ENCODE results near the gene HYI.

HYI gene

DNA sequence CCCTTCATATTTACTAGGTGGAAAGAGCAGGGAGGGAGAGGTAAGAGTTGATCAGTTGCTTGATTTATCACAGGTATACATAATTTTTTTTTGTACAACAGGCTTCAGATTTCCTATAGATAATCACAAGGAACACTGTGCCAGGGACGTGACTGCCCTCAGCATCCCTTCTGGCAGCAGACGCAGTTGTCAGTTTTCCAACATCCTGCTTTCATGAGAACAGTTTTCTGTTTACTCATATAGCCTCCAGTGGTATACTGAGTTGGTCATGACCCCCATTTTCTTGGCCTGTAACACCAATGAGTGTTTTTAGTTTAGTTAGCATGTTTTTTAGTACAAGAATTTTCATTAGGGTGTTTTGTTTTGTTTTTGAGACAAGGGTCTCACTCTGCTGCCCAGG lies 39.1 kb upstream of the HYI start:
- Histone ChIP-seq H3K9me3 (no peaks in the 10 kb centered on the region), H3K4me1 (no peaks in the 10 kb centered on the region), H3K4me3 (ENCODE audit: low read depth, low read length) (no peak overlapping the region), H3K27me3 (no peaks in the 10 kb centered on the region), H3K36me3 (no peaks in the 10 kb centered on the region)
- no peak for DNase-seq
- TF ChIP-seq, protein P1, sequence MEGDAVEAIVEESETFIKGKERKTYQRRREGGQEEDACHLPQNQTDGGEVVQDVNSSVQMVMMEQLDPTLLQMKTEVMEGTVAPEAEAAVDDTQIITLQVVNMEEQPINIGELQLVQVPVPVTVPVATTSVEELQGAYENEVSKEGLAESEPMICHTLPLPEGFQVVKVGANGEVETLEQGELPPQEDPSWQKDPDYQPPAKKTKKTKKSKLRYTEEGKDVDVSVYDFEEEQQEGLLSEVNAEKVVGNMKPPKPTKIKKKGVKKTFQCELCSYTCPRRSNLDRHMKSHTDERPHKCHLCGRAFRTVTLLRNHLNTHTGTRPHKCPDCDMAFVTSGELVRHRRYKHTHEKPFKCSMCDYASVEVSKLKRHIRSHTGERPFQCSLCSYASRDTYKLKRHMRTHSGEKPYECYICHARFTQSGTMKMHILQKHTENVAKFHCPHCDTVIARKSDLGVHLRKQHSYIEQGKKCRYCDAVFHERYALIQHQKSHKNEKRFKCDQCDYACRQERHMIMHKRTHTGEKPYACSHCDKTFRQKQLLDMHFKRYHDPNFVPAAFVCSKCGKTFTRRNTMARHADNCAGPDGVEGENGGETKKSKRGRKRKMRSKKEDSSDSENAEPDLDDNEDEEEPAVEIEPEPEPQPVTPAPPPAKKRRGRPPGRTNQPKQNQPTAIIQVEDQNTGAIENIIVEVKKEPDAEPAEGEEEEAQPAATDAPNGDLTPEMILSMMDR (IDR thresholded peaks at IDR 0.05; ENCODE audit: low read depth, low read length): no peak

DNA sequence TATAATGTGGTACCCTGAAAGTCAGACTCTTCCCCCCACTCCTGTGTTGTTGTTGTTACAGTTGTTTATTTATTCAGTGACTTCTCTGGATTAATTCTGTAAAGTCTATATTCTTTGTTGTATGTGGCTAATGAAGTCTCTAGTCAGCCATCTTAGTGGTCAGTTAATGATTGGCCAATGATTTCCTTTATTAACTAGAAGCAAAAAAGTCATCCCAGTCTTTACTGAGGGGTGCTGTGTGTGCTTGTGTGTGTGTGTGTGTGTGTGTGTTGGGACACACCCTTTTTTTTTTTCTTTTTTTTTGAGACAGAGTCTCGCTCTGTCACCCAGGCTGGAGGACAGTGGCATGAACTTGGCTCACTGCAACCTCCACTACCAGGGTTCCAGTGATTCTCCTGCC lies 37.3 kb upstream of the HYI start:
- TF ChIP-seq, protein P1 (IDR thresholded peaks at IDR 0.05; ENCODE audit: low read depth, low read length): no peak
- no peaks in the 10 kb centered on the region for H3K36me3 ChIP-seq

DNA sequence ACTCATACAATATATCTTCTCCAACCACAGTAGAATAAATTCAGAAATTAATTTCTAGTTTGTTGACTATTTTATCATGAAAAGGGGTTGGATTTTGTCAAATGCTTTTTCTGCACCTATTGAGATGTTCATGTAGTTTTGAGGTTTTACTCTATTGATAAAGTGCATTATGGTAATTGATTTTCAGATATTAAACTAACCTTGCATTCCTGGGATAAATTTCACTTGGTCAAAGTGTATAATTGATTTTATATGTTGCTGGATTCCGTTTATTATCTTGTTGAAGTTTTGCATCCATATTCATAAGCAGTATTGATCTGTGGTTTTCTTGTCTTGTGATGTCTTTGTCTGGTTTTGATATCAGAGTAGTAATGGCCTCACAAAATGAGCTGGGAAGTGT lies 34.4 kb upstream of the HYI start:
- TF ChIP-seq, protein P1 (IDR thresholded peaks at IDR 0.05; ENCODE audit: low read depth, low read length): no peak

More for the DNA sequence above, 37.3 kb upstream of the HYI start:
- Histone ChIP-seq H3K4me3 (ENCODE audit: low read depth, low read length) (no peak overlapping the region), H3K27me3 (no peaks in the 10 kb centered on the region), H3K9me3 (no peaks in the 10 kb centered on the region), H3K4me1 (no peaks in the 10 kb centered on the region)
- DNase-seq: no peak

DNA sequence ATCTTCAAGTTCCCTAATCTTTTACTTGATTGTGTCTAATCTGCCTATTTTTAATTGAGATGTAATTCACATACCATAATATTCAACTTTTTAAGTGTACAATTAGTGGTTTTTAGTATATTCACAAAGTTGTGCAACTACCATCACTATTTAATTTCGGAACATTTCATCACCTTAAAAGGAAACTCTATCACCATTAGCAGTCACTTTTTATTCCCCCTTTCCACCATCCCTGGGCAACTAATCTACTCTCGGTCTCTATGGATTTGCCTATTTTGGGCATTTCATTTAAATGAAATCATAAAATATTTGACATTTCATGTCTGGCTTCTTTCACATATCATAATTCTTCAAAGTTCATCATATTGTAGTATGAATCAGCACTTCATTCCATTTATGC lies 30.6 kb upstream of the HYI start:
- Histone ChIP-seq H3K4me1 (no peaks in the 10 kb centered on the region), H3K27me3 (no peaks in the 10 kb centered on the region), H3K36me3 (no peaks in the 10 kb centered on the region), H3K4me3 (ENCODE audit: low read depth, low read length) (no peak overlapping the region), H3K9me3 (no peaks in the 10 kb centered on the region)
- DNase-seq: no peak
- TF ChIP-seq, protein P1 (IDR thresholded peaks at IDR 0.05; ENCODE audit: low read depth, low read length): no peak

More for the DNA sequence above, 34.4 kb upstream of the HYI start:
- no peak overlapping the region for H3K4me3 ChIP-seq (ENCODE audit: low read depth, low read length)
- H3K9me3 ChIP-seq: no peaks in the 10 kb centered on the region
- no peaks in the 10 kb centered on the region for H3K4me1 ChIP-seq
- no peak for DNase-seq
- no peaks in the 10 kb centered on the region for H3K36me3 ChIP-seq
- no peaks in the 10 kb centered on the region for H3K27me3 ChIP-seq

DNA sequence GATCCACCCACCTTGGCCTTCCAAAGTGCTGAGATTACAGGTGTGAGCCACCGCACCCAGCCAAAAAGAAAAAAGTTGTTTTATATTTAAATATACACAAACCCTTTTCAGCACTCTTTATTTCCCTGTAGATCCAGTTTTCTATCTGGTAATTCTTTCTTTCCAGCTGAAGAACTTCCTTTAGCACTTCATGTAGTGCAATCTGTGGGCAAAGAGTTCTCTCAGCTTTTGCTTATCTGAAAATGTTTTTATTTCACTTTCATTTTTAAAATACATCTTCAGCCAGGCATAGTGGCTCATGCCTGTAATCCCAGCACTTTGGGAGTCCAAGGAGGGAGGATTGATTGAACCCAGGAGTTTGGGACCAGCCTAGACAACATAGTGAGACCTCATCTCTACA lies 28.5 kb upstream of the HYI start:
- no peaks in the 10 kb centered on the region for H3K9me3 ChIP-seq
- no peaks in the 10 kb centered on the region for H3K36me3 ChIP-seq
- no peaks in the 10 kb centered on the region for H3K4me1 ChIP-seq
- H3K4me3 ChIP-seq (ENCODE audit: low read depth, low read length): no peak overlapping the region
- DNase-seq: no peak
- no peaks in the 10 kb centered on the region for H3K27me3 ChIP-seq
- TF ChIP-seq, protein P1 (IDR thresholded peaks at IDR 0.05; ENCODE audit: low read depth, low read length): no peak

DNA sequence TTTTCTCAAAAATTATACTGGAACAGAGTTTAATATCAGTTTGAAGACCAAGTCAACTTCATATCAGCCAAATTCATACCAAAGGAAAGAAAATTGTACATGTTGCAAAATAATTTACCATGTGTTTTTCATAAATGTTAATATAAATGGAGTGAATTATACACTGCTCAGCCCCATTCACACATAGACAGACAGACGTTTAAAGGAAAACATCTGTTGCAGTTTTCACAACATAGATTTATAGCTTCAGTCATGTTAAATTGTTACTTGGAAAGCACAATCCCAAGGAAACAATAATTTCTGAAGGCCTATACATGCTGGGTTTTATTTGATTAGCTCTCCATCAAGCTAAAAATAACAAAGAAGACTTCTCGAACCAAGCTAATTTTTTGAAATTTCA lies 27.8 kb upstream of the HYI start:
- DNase-seq: no peak
- H3K36me3 ChIP-seq: no peaks in the 10 kb centered on the region
- no peaks in the 10 kb centered on the region for H3K27me3 ChIP-seq
- TF ChIP-seq, protein P1 (IDR thresholded peaks at IDR 0.05; ENCODE audit: low read depth, low read length): no peak
- H3K4me3 ChIP-seq (ENCODE audit: low read depth, low read length): no peak overlapping the region
- no peaks in the 10 kb centered on the region for H3K4me1 ChIP-seq
- no peaks in the 10 kb centered on the region for H3K9me3 ChIP-seq

All from BE2C (cell line).